Measurements from ENCODE around the gene PIGU. TPM values are rescaled to one million over a fixed set of nuclear protein-coding genes. Genes with fewer than 3 reads are reported as not detected.

Gene PIGU
- total and polyA plus RNA-seq, 2 donors: 17.3 to 19.1 TPM

- Histone ChIP-seq H3K27ac (ENCODE audit: low read depth) (no peak overlapping the region), H3K4me3 (ENCODE audit: low read depth, low read length) (no peak overlapping the region), H3K4me1 (ENCODE audit: insufficient read depth) (no peaks in the 10 kb centered on the region), H3K36me3 (ENCODE audit: insufficient read depth) (peaks cover 2% of the 10 kb centered on the region)
- no peak for DNase-seq (ENCODE audit: extremely low spot score)
- WGBS: 90% methylated on average over 3 of the region's 3 CpGs
Measured at GRCh38 chr20:34511891-34512265, 165.0 kb downstream of the PIGU start.

GRCh38 chr20:34510575-34510974, 166.3 kb downstream of the PIGU start:
- no peak overlapping the region for H3K27ac ChIP-seq (ENCODE audit: low read depth)
- H3K36me3 ChIP-seq (ENCODE audit: insufficient read depth): peaks cover 2% of the 10 kb centered on the region
- H3K4me1 ChIP-seq (ENCODE audit: insufficient read depth): no peaks in the 10 kb centered on the region
- no peak for DNase-seq (ENCODE audit: extremely low spot score)
- 92% methylated on average over 1 of the region's 1 CpG for WGBS
- no peak overlapping the region for H3K4me3 ChIP-seq (ENCODE audit: low read depth, low read length)

Small RNA genes within 50 kb of the gene (small RNA-seq; reads per million reads assigned to genes)
- not detected for gene AL118520.1
- gene RF00019: not detected

Other genes with a start within 250 kb of the PIGU start
- 36.2 TPM for gene DYNLRB1, start 160.7 kb downstream of the PIGU start, total RNA-seq
- 248 TPM for gene DYNLRB1, start 160.7 kb downstream of the PIGU start, polyA plus RNA-seq
- 11.4 TPM for gene MAP1LC3A, start 118.4 kb downstream of the PIGU start, total RNA-seq
- 88.4 TPM for gene MAP1LC3A, start 118.4 kb downstream of the PIGU start, polyA plus RNA-seq
- 5.8 TPM for gene TP53INP2, start 27.3 kb upstream of the PIGU start, total RNA-seq
- 47.1 TPM for gene TP53INP2, start 27.3 kb upstream of the PIGU start, polyA plus RNA-seq
- 19.1 TPM for gene NCOA6, start 148.6 kb upstream of the PIGU start, total RNA-seq
- gene NCOA6, start 148.6 kb upstream of the PIGU start, polyA plus RNA-seq: 18.8 TPM
- gene GGT7, start 195.8 kb upstream of the PIGU start, total RNA-seq: 5.6 TPM
- 17.5 TPM for gene GGT7, start 195.8 kb upstream of the PIGU start, polyA plus RNA-seq
- gene ACSS2, start 199.5 kb upstream of the PIGU start, total RNA-seq: 21.7 TPM
- 29.5 TPM for gene ACSS2, start 199.5 kb upstream of the PIGU start, polyA plus RNA-seq

Data from urinary bladder (tissue), 4 donors.